ENCODE results near the gene MAN2B2.

DNA sequence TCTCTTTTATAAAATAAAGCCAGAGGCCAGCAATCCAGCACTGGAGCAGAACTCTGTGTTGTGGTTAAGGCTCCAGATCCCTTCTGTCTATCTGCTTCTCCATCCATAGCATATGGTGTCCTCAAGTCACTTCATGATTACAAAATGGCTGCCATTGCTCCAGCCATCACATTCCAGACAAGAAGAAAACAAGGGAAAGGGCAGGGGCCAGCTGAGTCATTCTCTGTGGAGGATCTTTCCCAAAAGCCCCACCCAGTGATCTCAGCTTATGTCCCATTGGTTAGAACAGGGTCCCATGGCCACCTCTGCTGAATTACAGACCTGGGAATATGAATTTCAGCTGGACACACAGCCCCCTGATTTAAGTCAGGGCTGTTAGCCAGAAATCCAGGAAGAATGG, 34.1 kb upstream of the MAN2B2 start:
- TF ChIP-seq, protein P1, sequence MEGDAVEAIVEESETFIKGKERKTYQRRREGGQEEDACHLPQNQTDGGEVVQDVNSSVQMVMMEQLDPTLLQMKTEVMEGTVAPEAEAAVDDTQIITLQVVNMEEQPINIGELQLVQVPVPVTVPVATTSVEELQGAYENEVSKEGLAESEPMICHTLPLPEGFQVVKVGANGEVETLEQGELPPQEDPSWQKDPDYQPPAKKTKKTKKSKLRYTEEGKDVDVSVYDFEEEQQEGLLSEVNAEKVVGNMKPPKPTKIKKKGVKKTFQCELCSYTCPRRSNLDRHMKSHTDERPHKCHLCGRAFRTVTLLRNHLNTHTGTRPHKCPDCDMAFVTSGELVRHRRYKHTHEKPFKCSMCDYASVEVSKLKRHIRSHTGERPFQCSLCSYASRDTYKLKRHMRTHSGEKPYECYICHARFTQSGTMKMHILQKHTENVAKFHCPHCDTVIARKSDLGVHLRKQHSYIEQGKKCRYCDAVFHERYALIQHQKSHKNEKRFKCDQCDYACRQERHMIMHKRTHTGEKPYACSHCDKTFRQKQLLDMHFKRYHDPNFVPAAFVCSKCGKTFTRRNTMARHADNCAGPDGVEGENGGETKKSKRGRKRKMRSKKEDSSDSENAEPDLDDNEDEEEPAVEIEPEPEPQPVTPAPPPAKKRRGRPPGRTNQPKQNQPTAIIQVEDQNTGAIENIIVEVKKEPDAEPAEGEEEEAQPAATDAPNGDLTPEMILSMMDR (IDR thresholded peaks at IDR 0.05), result no peak
- TF ChIP-seq POLR2A (IDR thresholded peaks at IDR 0.05), result no peak
